Posterior cingulate gyrus (tissue), 11 donors: ENCODE results near the gene PAPPA2.
"Not testable (repeated sequence)": the region's sequence is repeated elsewhere in the genome, so short reads cannot be mapped to it uniquely, and the experiment has no call there.

Source experiments
- DNase-seq, 10 donors: peaks; one replicate each; pipeline versions ENCODE4 v3.0.0 to v3.0.0-alpha.2; 2020 to 2021; ENCODE audit warnings: mixed read lengths in 3 of 10
- intact Hi-C: fragments of 100-400 bp; cut with DNase I; formaldehyde crosslinking; loops from one replicate; pipeline ENCODE4 v1.15.1; 2023

Gene PAPPA2

DNA sequence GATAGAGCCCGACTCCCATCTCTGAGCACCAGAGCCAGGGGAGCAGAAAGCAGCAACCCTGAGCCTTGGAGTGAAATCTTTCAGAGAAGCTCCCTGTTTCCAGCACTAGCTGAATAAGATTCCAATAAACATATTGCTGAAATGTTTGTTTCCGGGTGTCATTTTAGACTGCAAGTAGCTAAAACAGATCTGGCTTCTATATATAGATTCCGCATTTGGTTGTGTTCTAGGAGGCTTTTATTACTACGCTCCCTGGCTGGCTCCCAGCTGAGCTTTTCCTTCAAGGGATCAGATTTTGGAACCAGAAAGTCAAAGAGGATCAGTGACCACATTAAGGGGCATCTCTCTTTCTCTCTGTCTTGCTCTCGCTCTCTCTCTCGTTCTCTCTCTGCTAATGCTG lies 88.2 kb downstream of the PAPPA2 start:
- DNase-seq: no peak
- intact Hi-C loops: no loop called here

- DNase-seq: no peak
- intact Hi-C loops: no loop called here
Observed at GRCh38 chr1:176552217-176552991, 89.4 kb downstream of the PAPPA2 start.

- DNase-seq: no peak
- intact Hi-C loops: no loop called here
Observed at GRCh38 chr1:176552999-176553398, 90.0 kb downstream of the PAPPA2 start.

- DNase-seq: peak in 1 of 10 donors; percentile 78
- intact Hi-C loops: no loop called here
Observed at GRCh38 chr1:176556288-176556687, 93.3 kb downstream of the PAPPA2 start.

DNA sequence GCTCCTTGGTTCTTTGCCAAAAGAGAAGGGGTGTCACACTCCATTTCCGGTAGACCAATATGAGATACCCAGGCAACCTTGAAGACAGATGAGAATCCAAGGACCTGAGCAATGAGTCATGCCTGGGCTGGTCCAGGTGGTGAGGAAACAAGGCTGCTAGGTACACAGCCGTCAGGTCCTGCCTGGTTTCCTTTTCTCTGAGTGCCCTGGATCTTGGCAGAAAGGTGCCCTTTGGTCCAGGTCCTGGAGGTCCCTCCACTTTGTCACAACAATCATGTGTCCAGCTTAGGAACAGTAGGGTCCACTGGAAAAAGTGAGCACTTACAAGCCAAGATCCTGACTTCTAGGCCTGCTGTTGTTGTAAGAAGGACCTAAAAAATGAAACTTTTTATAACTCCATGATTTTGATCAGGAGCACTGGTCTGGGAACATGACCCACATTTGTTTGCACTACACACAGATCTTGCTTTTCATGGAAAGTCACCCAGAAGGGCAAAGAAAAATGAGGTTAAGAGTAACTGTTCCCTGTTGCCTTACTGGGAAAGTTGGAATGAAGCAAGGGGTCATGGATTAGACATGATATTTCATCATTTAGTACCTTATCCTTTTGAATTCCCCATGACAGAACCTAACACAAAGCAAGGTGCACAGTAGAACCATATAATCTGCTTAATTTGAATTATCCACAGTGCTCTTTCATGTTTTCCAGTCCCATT lies 94.7 kb downstream of the PAPPA2 start:
- intact Hi-C loops: loop anchor here (2.0 kb wide), 1 partner anchor 133 kb away; no protein-coding TSS in a partner anchor
- no peak for DNase-seq

- no peak for DNase-seq
- intact Hi-C loops: loop anchor here (2.0 kb wide), 1 partner anchor 132 kb away; no protein-coding TSS in a partner anchor
Observed at GRCh38 chr1:176558561-176558960, 95.6 kb downstream of the PAPPA2 start.

- no peak for DNase-seq
- intact Hi-C loops: loop anchor here (2.0 kb wide), 1 partner anchor 131 kb away; no protein-coding TSS in a partner anchor
Observed at GRCh38 chr1:176559474-176559873, 96.5 kb downstream of the PAPPA2 start.

- intact Hi-C loops: loop anchor here (1.0 to 2.0 kb wide), 4 partner anchors 131 to 321 kb away; no protein-coding TSS in a partner anchor
- peak in 4 of 10 donors; percentile 25 to 54 (median 26) for DNase-seq
Observed at GRCh38 chr1:176559878-176560277, 96.9 kb downstream of the PAPPA2 start.

GRCh38 chr1:176560681-176561080 lies 97.7 kb downstream of the PAPPA2 start:
- no peak for DNase-seq
- intact Hi-C loops: loop anchor here (1.0 kb wide), 3 partner anchors 185 to 321 kb away; no protein-coding TSS in a partner anchor

GRCh38 chr1:176561761-176562160 lies 98.8 kb downstream of the PAPPA2 start:
- intact Hi-C loops, DNase-seq: not testable (repeated sequence)

DNA sequence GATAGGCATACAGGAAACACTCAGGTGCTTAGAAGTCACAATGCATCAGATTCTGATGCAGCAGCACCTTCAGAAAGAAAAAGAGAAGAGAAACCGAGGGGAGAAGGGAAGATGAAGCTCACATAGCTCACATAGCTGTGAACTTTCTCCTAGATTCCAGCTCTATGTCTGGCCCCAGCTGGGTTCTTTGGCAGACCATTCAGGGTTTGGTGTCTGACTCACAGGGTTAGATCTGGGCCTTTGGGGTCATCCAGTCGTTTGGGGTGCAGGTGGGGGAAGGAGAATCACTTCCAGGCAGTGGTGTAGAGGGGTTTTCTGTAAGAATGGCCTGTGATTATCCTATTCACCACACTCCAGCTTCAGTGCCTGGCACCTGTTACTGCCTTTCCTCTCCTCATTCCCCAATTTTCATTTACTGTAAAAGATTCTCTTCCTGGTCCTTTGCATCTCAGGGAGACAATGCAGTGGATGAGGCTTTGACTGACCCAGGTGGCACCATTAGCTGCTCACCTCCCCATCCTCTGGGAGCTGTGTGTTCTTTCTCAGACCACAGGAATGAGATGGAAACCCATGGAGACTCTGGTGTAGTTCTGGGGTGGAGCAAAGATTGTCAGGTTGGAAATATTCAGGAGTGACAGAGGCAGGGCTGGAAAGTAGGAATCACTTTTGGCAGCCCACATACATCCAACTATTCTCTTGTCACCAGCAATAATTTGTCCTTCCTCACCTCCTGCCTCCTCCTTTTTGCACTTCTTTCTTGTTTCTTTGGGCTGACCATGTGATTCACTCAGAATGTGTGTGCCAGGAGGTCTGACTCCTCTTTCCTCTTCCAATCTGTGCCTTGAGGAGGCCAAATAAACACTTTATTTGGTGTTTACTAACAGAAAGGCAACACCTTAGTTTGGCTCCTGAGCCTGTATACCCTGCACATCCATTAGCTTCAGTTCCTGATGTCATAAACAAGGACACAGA lies 103.3 kb downstream of the PAPPA2 start:
- intact Hi-C loops: no loop called here
- DNase-seq: no peak

DNA sequence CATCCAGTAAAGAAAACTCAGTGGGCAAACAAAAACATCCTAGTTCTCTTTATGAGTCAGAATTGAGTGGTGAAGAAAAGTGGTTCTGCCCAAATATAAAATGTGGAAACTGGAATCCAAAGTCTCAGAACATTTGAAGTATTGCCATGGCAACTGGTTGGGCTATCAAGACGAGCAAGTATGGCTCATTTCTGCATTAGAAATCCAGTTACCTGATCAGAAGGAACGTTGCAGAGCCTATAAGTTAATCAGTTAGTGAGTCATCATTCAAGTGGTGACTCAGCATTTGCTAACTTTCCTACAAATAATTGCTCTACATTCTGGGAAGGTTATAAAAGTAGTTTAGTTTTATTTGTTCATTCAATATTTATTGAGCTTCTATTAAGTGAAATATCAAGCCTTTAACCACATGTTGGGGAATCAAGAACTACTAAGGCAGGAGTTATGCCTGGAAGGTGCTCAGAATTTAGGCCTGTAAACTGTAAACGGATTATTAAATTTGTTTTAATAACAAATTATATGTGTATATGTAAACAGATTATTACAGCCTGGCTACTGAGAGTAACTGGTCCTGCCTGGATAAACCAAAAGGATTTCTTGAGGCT lies 104.3 kb downstream of the PAPPA2 start:
- no peak for DNase-seq
- intact Hi-C loops: no loop called here

DNA sequence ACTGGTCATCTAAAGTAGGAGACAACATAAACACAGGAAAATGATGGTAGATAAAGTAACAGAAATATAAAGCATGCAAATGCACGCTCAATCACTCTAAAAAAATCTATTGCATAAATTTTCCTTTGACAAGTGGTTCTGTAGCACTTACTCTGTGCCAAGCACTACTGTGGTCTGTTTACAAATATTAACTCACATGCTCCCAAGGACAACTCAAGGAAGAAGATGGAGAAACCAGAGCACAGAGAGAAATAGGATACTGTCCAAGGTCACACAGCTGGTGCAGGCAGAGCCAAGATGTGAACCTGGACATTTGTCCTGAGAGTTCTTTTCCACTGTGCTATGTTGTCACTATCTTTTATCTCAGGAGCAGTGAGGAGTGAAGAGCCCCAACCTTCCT lies 105.2 kb downstream of the PAPPA2 start:
- intact Hi-C loops: no loop called here
- DNase-seq: no peak

DNA sequence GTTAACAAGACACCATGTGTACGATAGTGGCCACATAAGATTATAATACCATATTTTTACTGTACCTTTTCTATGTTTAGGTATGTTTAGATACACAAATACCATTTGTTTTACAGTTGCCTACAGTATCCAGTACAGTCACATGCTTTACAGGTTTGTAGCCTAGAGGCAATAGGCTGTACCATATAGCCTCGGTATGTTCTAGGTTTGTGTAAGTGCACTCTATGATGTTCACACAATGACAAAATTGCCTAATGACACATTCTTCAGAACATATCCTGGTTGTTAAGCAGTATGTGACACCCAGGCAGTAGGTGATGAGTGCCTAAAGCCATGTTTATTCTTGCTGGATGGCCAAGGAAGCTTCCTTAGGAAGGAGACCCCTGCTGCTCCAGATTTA lies 111.8 kb downstream of the PAPPA2 start:
- DNase-seq: no peak
- intact Hi-C loops: no loop called here

GRCh38 chr1:176575991-176576390 lies 113.0 kb downstream of the PAPPA2 start:
- intact Hi-C loops: no loop called here
- DNase-seq: no peak

- DNase-seq: no peak
- intact Hi-C loops: no loop called here
Observed at GRCh38 chr1:176576670-176577069, 113.7 kb downstream of the PAPPA2 start.

- intact Hi-C loops: no loop called here
- no peak for DNase-seq
Observed at GRCh38 chr1:176577646-176578197, 114.7 kb downstream of the PAPPA2 start.

DNA sequence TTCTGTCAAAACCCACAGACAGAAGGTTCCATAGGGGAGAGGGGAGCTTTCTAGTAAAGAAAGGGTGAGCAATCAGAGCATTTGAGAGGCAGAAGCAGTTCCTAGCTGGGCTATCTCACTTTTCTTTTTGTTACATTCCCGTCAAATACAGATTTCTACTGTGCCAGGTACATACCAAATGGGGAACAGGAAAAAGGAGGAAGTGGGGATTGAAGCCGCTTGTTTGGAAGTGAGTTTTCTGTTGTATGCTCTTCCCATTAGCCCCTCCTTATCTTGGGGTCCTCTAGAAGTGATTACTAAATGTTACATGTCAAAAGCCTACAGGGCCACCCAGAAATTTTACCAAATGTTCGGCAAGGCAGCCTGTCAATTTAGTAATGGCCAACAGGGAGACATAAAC lies 116.1 kb downstream of the PAPPA2 start:
- intact Hi-C loops: no loop called here

GRCh38 chr1:176595217-176595616 lies 132.2 kb downstream of the PAPPA2 start:
- intact Hi-C loops: no loop called here
- peak in 1 of 10 donors; percentile 73 for DNase-seq

More for the DNA sequence above, 116.1 kb downstream of the PAPPA2 start:
- DNase-seq: no peak

- DNase-seq: no peak
- intact Hi-C loops: no loop called here
Observed at GRCh38 chr1:176601348-176601747, 138.4 kb downstream of the PAPPA2 start.
